Activated CD4-positive, CD25-positive, alpha-beta regulatory T cell treated with anti-CD3 and anti-CD28 coated beads, Interleukin-2, amount 50 U/mL, for 24 hours (primary cell): Measurements from ENCODE around the gene PFN3.
"Not testable (repeated sequence)": the region's sequence is repeated elsewhere in the genome, so short reads cannot be mapped to it uniquely, and the experiment has no call there.

Source experiments
- ATAC-seq, 2 donors: fragments of 150-1000 bp; cut with Tn5 transposase; one replicate each; pipeline ENCODE4 v1.10.0; 2021; ENCODE audit warnings: mild to moderate bottlenecking in 1 of 2, moderate library complexity in 1 of 2

The PFN3 gene

GRCh38 chr5:177425196-177425800 lies 24.8 kb upstream of the PFN3 start:
- no peak for ATAC-seq

GRCh38 chr5:177423671-177424070 lies 23.2 kb upstream of the PFN3 start:
- ATAC-seq: no peak

- ATAC-seq: no peak
Observed at GRCh38 chr5:177421062-177421798, 20.8 kb upstream of the PFN3 start.

- not testable (repeated sequence) for ATAC-seq
Observed at GRCh38 chr5:177420472-177420871, 20.0 kb upstream of the PFN3 start.

- ATAC-seq: no peak
Observed at GRCh38 chr5:177419046-177419445, 18.6 kb upstream of the PFN3 start.

GRCh38 chr5:177417081-177417480 lies 16.6 kb upstream of the PFN3 start:
- not testable (repeated sequence) for ATAC-seq

DNA sequence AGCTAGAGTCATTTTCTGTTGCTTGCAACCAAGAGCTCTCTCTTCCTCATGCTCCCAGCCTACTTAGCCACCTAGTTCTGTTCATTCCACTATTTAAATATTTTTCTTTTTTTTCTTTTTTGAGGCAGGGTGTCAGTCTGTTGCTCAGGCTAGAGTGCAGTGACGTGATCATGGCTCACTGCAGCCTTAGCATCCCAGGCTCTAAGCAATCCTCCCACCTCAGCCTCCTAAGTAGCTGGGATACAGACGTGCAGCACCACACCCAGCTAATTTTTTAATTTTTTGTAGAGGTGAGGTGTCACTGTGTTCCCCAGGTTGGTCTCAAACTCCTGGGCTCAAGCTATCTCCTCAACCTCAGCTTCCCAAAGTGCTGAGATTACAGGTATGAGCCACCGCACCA lies 14.0 kb upstream of the PFN3 start:
- no peak for ATAC-seq

DNA sequence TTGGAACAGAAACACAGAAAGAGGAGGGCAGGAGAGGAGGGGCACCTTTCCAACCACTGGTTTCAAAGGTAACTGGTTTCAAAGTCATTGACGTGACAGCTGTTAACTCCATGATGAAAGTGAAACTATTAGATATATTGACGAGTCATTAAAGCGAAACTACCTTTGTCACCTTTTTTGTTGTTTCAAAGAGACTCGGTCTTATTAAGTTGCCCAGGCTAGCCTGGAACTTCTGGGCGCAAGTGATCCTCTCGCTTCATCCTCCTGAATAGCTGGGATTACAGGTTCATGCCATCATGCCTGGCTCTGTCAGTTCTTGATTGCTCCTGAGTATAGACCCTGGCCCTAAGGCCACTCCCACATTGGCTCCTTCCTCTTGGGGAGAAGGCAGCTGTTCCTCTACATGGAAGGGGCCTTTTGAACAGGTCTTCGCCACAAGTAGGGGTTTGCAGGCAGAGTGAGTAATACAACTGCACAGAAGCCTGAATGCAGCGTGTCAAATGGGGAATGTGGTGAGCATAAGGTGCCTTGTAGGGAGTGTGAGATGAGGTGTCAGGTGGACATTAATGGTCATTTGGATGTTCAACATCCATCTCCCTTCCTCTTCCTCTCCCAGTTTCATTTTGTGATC lies 12.3 kb upstream of the PFN3 start:
- peak; percentile 90 to 91 for ATAC-seq

DNA sequence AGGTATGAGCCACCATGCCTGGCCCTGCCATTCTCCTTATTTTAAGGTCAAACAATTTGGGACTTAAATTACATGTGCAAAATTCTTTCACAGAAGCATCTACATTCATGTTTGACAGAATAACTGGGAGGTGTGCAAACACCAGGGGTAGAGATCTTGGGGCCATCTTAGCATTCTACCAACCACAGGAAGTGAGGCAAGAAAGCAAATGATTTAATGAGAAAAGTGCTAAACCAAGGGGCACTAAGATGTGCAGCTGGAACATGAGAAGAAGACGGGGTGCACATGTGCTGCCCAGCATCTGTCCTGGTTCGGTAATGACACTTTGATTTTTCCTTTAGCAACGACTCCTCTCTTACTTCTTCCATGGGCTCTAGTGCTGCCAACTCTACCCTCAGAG lies 10.1 kb upstream of the PFN3 start:
- no peak for ATAC-seq

DNA sequence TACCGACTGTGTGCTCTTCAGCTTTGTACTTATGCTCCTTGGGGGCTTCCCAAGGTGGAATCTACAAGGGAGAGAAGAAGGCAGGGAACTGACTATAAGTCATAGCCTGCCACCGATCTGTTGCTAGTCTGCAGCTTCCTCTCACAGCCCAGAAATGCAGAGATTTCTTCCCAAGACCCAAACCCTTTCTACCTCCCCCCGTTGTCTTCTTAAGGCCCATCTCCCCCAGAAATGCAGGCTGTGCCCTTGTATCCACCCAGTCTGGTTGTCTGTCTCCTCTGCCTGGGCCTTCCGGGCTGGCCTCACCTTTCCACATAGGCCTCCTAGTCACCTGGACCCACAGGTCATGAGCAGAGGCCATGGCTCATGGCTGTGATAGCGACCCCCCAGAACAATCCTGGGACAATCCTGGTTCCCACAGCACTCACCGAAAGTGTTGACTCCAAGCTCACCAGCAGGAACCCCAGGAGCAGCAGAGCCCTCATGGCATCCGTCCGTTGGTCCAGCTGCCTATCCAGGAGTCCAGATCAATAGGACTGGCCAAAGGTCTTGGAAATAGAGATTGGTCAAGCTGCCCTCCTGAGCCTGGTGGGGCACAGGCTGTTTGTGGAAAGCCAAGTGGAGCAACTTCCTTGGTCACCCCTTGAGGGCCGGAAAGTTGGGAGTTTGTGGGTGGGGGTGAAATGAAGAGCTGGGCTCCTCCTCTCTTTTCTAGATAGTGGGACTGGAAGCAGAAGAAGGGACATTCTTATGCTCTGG lies 8.8 kb upstream of the PFN3 start, which contains the start of gene F12:
F12 (minus strand) TSS at position 522 of the 759 bp plus-strand sequence; CDS start at position 485, 37 bp downstream.
- no peak for ATAC-seq

GRCh38 chr5:177405805-177406204 lies 5.3 kb upstream of the PFN3 start:
- no peak for ATAC-seq

GRCh38 chr5:177405312-177405711 lies 4.9 kb upstream of the PFN3 start:
- no peak for ATAC-seq

DNA sequence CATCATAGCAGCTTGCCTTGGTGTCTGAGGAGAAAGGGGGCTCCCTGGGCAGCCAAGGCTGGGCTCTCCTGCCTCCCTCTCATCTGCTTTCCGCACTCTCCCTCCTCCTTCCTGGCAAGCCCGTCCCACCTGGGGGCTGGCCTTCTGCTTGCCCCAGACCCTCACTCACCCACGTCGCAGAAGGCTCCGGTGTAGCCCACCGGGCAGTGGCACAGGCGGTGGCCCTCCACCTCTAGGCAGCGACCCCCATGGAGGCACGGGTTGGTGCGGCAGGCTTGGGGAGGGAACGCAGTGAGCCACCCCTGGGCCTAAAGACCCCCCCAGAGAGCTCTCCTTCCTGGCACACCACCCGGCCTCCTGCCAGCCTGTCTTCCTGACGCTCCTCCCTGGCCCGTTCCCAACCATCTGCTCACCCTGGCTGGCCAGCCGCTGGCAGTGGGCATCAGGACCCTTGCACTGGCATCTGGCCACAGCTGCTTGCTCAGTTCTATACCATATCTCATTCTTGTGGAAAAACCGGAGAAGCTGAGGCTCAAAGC lies 4.2 kb upstream of the PFN3 start:
- ATAC-seq: no peak

GRCh38 chr5:177403792-177404640 lies 3.6 kb upstream of the PFN3 start:
- ATAC-seq: peak; percentile 88 to 90

- peak; percentile 11 to 14 for ATAC-seq
Observed at GRCh38 chr5:177403102-177403791, 2.8 kb upstream of the PFN3 start.

GRCh38 chr5:177402271-177403043 lies 2.0 kb upstream of the PFN3 start:
- ATAC-seq: peak; percentile 52 to 57

- no peak for ATAC-seq
Observed at GRCh38 chr5:177397875-177398390, 2.5 kb downstream of the PFN3 start.

DNA sequence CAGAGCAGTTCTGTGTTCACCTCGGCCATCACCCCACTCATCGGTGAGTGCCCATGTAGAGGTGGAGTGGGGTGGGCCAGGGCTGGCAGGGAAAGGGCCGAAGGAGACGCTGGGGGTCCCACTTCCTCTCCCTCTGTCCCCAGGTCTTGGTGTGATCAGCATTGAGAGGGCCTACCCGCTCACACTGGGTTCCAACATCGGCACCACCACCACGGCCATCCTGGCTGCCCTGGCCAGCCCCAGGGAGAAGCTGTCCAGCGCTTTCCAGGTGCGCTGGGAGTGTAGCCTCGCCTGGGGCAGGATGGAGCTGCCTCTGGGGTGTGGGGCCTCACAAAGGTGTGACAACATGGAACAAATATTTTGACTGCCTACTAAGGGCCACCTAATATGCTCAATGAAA lies 3.7 kb downstream of the PFN3 start:
- ATAC-seq: no peak

GRCh38 chr5:177396078-177396477 lies 4.4 kb downstream of the PFN3 start:
- ATAC-seq: no peak

GRCh38 chr5:177393990-177394389 lies 6.5 kb downstream of the PFN3 start:
- ATAC-seq: no peak
